GM21529 (cell line): ENCODE measurements around the gene PDGFA.
"Not testable (repeated sequence)": the region's sequence is repeated elsewhere in the genome, so short reads cannot be mapped to it uniquely, and the experiment has no call there.

Experiments used
- ATAC-seq: cut with Tn5 transposase; IDR thresholded peaks from one replicate; pipeline ENCODE4 v1.9.1; 2021; ENCODE audit not compliant: unreplicated experiment

Gene PDGFA

DNA sequence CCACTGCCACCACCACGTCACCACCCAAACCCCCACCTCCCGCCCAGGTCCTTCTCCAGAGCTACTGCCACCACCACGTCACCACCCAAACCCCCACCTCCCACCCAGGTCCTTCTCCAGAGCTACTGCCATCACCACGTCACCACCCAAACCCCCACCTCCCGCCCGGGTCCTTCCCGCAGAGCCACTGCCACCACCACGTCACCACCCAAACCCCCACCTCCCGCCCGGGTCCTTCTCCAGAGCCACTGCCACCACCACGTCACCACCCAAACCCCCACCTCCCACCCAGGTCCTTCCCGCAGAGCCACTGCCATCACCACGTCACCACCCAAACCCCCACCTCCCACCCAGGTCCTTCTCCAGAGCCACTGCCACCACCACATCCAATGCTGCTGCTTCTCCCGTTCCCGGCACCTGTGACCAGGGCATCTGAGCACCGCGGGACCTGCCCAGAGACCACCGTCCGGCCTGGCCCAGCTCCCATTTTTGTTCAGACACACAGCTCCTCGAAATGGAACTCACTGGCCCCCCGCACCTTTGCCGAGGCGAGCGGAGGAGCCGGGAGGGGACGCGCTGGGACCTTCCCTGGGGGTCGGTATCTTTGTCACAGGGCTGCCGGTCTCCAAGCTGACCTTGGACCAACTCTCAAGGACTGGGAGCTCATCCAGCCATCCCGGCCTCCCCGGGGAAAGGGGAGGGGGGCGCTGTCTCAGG, 32.7 kb upstream of the PDGFA start:
- ATAC-seq, result not testable (repeated sequence)

- not testable (repeated sequence) for ATAC-seq
Measured at GRCh38 chr7:551615-551970, 31.9 kb upstream of the PDGFA start.

DNA sequence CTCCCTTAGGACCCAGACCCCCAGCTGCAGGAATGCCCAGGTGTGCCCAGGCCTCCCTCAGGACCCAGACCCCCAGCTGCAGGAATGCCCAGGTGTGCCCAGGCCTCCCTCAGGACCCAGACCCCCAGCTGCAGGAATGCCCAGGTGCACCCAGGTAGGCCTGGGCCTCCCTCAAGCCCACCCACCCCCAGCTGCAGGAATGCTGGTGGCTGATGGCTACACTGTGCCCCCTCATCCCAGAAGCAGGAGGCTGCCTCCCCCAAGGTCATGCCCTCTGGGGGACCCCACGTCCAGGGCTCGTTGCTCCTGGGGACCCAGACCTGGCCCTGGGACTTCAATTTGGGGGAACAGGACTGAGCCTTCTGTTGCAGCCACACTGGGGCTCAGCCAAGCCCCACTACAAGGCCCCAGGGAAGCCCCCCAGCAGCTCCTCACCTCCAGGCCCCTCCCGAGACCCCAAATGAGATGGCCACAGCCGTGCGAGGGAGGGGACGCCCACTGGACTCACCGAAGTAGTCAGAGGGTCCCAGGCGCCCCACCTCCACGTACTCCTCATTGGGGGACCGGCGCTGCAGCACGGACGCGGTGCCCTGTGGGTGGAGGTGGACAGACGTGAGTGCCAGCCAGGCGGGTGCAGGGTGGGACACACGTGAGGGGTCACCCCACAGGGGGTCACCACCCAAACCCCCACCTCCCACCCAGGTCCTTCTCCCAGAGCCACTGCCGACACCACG, 31.4 kb upstream of the PDGFA start:
- no peak for ATAC-seq

GRCh38 chr7:549891-550625, 30.4 kb upstream of the PDGFA start:
- ATAC-seq, result no peak

DNA sequence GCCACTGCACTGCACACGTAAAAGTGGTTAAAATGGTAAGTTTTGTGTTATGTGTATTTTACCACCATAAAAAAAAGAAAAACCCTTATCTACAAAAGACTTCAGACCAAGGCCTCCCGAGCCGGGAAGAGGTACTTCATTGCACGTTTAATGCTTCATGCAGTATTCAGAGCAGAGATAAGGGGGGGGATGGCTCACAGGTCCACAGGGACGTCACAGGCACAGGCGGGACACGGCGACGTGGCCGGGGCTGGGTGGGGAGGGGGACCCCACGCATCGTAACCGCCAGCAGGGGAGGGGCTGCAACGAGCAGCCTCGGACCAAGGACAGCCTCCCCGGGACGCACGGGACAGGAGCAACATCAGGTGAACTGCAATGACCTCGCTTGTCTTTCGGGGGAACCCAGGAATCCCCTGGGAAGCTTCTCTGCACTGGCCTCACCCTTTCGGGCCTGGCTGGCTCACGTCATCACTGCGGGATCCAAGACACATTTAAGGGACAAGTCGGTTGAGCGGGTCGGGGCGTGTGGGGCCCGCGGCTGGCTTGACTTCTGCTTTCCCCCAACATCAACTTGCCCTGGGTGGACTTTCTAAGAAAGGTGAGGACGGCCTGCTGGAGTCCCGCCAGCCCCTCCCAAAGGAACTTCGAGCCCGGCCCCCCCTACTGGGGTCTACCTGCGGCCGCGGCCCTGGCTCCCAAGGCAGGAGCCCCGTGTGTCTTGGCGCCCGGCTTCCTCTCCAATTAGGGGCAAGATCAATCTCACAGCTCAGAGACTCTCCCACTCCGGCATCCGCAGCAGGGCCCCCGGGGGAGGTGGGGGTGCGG, 29.6 kb upstream of the PDGFA start:
- no peak for ATAC-seq

GRCh38 chr7:548401-548800, 28.8 kb upstream of the PDGFA start:
- no peak for ATAC-seq

GRCh38 chr7:545470-545869, 25.8 kb upstream of the PDGFA start:
- no peak for ATAC-seq

DNA sequence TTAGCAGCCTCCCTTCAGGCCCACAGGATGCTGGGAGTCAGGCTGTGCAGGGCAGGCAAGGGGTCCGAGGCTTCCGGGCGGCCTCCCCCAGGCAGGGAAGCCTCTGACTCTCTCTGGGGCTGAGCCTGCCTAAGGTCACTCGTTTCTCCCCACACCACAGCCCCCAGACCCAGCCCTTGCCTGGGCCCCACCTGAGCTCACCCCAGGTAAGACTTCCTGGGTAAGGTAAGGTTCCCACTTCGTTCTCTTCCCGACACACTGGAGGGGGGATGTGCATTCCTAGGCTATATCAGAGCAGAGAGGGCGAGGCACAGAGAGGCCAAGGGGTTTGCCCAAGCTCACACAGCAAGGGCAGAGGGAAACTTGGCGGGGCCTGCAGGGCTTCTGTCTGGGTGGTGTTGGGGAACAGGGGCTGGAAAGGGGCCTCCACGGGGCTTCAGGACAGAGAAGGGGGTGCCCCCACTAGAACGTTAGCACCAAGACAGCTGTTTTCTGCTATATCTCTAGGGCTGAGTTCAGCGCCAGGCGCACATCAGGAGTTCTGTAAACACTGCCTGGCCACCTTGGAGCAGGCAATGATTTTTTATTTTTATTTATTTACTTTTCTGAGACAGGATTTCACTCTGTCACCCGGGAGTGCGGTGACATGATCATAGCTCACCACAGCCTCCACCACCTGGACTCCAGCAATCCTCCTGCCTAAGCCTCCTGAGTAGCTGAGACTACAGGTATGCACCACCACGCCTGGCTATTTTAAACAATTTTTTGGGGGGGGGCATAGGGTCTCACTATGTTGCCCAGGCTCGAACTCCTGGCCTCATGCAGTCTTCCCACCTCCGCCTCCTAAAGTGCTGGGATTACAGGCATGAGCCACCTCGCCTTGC, 24.9 kb upstream of the PDGFA start:
- no peak for ATAC-seq

GRCh38 chr7:543501-544337, 24.1 kb upstream of the PDGFA start:
- ATAC-seq, result no peak

GRCh38 chr7:542713-543500, 23.3 kb upstream of the PDGFA start:
- no peak for ATAC-seq

DNA sequence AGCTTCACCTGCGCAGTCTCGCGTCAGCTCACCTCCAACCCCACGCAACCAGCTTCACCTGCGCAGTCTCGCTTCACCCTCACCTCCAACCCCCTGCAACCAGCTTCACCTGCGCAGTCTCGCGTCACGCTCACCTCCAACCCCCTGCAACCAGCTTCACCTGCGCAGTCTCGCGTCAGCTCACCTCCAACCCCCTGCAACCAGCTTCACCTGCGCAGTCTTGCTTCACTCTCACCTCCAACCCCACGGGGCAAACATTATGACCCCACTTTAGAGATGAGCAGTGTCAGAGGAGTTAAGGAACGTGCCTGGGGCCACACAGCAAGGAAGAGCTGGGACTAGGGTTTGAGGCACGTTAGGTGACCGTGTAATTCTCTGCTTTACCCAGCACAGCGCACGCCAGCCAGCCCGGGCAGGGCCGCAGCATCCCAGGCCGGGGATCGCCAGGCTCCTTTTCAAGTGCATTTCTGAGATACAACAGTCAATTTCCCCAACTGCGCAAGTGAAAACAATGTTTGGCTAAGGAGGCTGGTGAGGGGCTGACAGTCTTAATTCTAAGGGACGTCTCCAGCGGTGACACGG, 22.6 kb upstream of the PDGFA start:
- ATAC-seq, result no peak

DNA sequence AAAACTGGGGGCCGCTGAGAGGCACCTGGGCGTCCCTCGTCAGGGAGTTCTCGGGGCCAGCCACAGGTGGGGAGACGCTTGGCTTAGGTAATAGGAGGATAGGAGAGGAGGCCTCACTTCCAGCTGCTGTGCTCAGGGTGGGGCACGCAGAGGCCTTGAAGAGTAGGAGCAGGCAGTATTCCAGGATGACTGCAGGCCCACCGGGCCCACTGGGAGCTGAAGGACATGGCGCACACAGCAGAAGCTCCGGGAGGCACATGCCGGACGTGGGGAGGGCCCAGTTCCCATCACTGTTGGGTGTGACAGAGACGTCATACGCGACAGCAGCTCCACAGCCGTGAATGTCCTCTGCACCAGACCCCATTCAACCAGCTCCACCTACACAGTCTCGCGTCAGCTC, 22.0 kb upstream of the PDGFA start:
- ATAC-seq, result no peak

DNA sequence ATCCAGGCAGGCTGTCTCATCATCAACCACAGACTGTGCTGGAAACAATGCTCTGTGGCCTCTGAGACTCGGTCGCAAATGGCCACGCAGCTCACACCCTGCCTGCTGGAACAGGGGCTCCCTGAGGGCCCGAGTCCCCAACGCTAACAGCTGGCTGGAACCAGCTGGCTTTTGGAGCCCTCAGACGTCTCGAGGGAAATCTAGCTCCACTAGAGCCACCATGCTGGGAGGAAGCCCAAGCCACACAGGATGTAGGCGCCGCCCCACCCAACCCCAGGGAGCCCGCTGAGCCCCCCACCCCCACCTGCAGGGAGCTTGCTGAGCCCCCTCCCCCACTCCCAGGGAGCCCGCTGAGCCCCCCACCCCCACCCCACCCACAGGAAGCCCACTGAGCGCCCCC, 21.4 kb upstream of the PDGFA start:
- no peak for ATAC-seq

DNA sequence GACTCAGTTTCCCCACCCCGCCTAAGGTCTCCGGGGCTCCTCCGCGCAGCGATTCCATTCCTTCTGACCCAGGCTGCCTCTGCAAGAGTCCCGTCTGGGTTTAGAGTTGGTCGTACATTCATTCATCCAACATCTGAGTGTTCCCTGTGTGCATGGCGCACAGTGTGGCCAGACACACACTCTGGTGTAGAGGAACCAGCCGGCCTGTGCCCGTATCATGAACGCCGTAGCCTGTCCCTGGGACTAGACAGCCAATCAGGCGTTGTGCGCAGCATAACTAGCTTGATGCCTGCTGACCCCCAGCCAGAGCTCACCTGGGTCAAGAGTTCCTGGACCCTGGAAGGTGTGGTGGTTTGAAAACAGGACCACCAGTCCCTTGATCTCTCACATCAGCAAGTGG, 20.9 kb upstream of the PDGFA start:
- no peak for ATAC-seq

DNA sequence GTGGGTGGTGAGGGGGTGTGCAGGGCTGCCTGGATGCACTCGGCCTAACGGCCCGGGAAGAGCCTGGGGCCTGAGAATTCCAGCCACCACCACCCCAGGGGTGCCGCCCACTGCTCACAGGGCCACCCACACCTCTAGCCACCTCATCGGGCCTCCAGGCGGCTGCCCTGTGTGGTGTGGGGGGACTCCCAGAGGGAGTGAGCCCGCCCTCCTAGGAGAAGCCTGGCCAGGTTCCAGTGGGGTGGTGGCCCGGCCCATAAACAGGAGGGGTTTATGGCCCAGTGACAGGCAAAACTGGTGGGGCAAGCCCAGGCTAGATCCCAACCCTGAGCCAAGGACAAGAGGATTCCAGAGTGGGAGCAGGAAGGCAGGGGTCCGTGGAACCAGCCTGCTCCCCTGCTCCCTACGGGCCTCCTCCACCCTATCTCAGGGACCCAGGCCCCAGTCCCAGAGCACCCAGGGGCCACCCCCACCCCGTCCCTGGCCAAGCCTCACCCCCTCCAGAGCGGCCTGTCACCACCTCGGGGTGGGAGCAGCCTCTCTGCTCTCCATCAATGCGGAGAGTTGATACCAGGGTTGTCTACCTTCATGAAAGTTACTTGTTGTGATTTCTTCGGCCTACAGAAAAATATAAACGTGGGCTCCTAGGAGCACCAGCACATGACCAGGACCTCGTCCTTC, 20.2 kb upstream of the PDGFA start:
- no peak for ATAC-seq

GRCh38 chr7:538764-539685, 19.4 kb upstream of the PDGFA start:
- ATAC-seq, result no peak
